ENCODE results near the gene TP53TG5.

TP53TG5 gene

GRCh38 chr20:45392733-45393132 is 14.6 kb upstream of the TP53TG5 start:
- TF ChIP-seq CTCF (IDR thresholded peaks at IDR 0.05; ENCODE audit: low read depth, low read length, poor library complexity, severe bottlenecking): no peak
- TF ChIP-seq EZH2phosphoT487 (IDR thresholded peaks at IDR 0.05; ENCODE audit: borderline replicate concordance, low read length): no peak
- no peaks in the 10 kb centered on the region for H3K4me1 ChIP-seq (ENCODE audit: control insufficient read depth, low read length)

GRCh38 chr20:45391559-45391958 is 13.4 kb upstream of the TP53TG5 start:
- Histone ChIP-seq H3K79me2 (ENCODE audit: control insufficient read depth, low read length) (no peaks in the 10 kb centered on the region), H3K27ac (ENCODE audit: low read depth, low read length) (no peak overlapping the region), H4K20me1 (ENCODE audit: control insufficient read depth, insufficient read depth, low read depth, low read length) (no peaks in the 10 kb centered on the region), H3K9me3 (ENCODE audit: control insufficient read depth, insufficient read depth, low read length) (no peaks in the 10 kb centered on the region), H3K4me2 (ENCODE audit: low read length) (no peak overlapping the region), H3F3A (ENCODE audit: control insufficient read depth, insufficient read depth) (no peaks in the 10 kb centered on the region), H3K36me3 (ENCODE audit: control insufficient read depth, low read length) (no peaks in the 10 kb centered on the region), H3K27me3 (ENCODE audit: control insufficient read depth, low read length) (no peaks in the 10 kb centered on the region), H3K4me3 (ENCODE audit: low read length) (no peak overlapping the region), H3K4me1 (ENCODE audit: control insufficient read depth, low read length) (no peaks in the 10 kb centered on the region), H3K9me2 (replicated peaks; ENCODE audit: control insufficient read depth, low read length) (no peaks in the 10 kb centered on the region)
- TF ChIP-seq EZH2phosphoT487 (IDR thresholded peaks at IDR 0.05; ENCODE audit: borderline replicate concordance, low read length): no peak
- TF ChIP-seq CTCF (IDR thresholded peaks at IDR 0.05; ENCODE audit: low read depth, low read length, poor library complexity, severe bottlenecking): no peak

More at GRCh38 chr20:45392733-45393132, 14.6 kb upstream of the TP53TG5 start:
- Histone ChIP-seq H3K4me2 (ENCODE audit: low read length) (no peak overlapping the region), H4K20me1 (ENCODE audit: control insufficient read depth, insufficient read depth, low read depth, low read length) (no peaks in the 10 kb centered on the region), H3K4me3 (ENCODE audit: low read length) (no peak overlapping the region), H3K36me3 (ENCODE audit: control insufficient read depth, low read length) (no peaks in the 10 kb centered on the region), H3K9me2 (replicated peaks; ENCODE audit: control insufficient read depth, low read length) (no peaks in the 10 kb centered on the region), H3F3A (ENCODE audit: control insufficient read depth, insufficient read depth) (no peaks in the 10 kb centered on the region), H3K79me2 (ENCODE audit: control insufficient read depth, low read length) (no peaks in the 10 kb centered on the region), H3K27me3 (ENCODE audit: control insufficient read depth, low read length) (no peaks in the 10 kb centered on the region), H3K27ac (ENCODE audit: low read depth, low read length) (no peak overlapping the region), H3K9me3 (ENCODE audit: control insufficient read depth, insufficient read depth, low read length) (no peaks in the 10 kb centered on the region)

GRCh38 chr20:45390931-45391330 is 12.8 kb upstream of the TP53TG5 start:
- H3K79me2 ChIP-seq (ENCODE audit: control insufficient read depth, low read length): no peaks in the 10 kb centered on the region
- TF ChIP-seq EZH2phosphoT487 (IDR thresholded peaks at IDR 0.05; ENCODE audit: borderline replicate concordance, low read length) (no peak), CTCF (IDR thresholded peaks at IDR 0.05; ENCODE audit: low read depth, low read length, poor library complexity, severe bottlenecking) (no peak)
- no peaks in the 10 kb centered on the region for H3F3A ChIP-seq (ENCODE audit: control insufficient read depth, insufficient read depth)
- no peaks in the 10 kb centered on the region for H3K27me3 ChIP-seq (ENCODE audit: control insufficient read depth, low read length)
- no peak overlapping the region for H3K4me3 ChIP-seq (ENCODE audit: low read length)
- H3K9me3 ChIP-seq (ENCODE audit: control insufficient read depth, insufficient read depth, low read length): no peaks in the 10 kb centered on the region
- H4K20me1 ChIP-seq (ENCODE audit: control insufficient read depth, insufficient read depth, low read depth, low read length): no peaks in the 10 kb centered on the region
- no peak overlapping the region for H3K4me2 ChIP-seq (ENCODE audit: low read length)
- no peaks in the 10 kb centered on the region for H3K9me2 ChIP-seq (replicated peaks; ENCODE audit: control insufficient read depth, low read length)
- no peaks in the 10 kb centered on the region for H3K36me3 ChIP-seq (ENCODE audit: control insufficient read depth, low read length)
- H3K4me1 ChIP-seq (ENCODE audit: control insufficient read depth, low read length): no peaks in the 10 kb centered on the region
- no peak overlapping the region for H3K27ac ChIP-seq (ENCODE audit: low read depth, low read length)

GRCh38 chr20:45387274-45387673 is 9.1 kb upstream of the TP53TG5 start:
- Histone ChIP-seq H3K79me2 (ENCODE audit: control insufficient read depth, low read length) (no peaks in the 10 kb centered on the region), H3K4me3 (ENCODE audit: low read length) (no peak overlapping the region), H3K4me2 (ENCODE audit: low read length) (no peak overlapping the region), H3F3A (ENCODE audit: control insufficient read depth, insufficient read depth) (no peaks in the 10 kb centered on the region), H3K4me1 (ENCODE audit: control insufficient read depth, low read length) (no peaks in the 10 kb centered on the region), H3K9me2 (replicated peaks; ENCODE audit: control insufficient read depth, low read length) (no peaks in the 10 kb centered on the region), H3K27ac (ENCODE audit: low read depth, low read length) (no peak overlapping the region), H3K36me3 (ENCODE audit: control insufficient read depth, low read length) (no peaks in the 10 kb centered on the region), H4K20me1 (ENCODE audit: control insufficient read depth, insufficient read depth, low read depth, low read length) (no peaks in the 10 kb centered on the region), H3K9me3 (ENCODE audit: control insufficient read depth, insufficient read depth, low read length) (no peaks in the 10 kb centered on the region), H3K27me3 (ENCODE audit: control insufficient read depth, low read length) (no peaks in the 10 kb centered on the region)
- TF ChIP-seq CTCF (IDR thresholded peaks at IDR 0.05; ENCODE audit: low read depth, low read length, poor library complexity, severe bottlenecking): no peak
- TF ChIP-seq EZH2phosphoT487 (IDR thresholded peaks at IDR 0.05; ENCODE audit: borderline replicate concordance, low read length): no peak

Data from DOHH2 (cell line).